HT-29 (cell line): Measurements from ENCODE around the gene MAP3K12. TPM values are rescaled to one million over a fixed set of nuclear protein-coding genes. Genes with fewer than 3 reads are reported as not detected.

Source experiments
- DNase-seq: peaks from one replicate; pipeline ENCODE4 v3.0.0-alpha.2; 2015; ENCODE audit warnings: low spot score
- total RNA-seq: library from RNA; depleted of rRNA; stranded (reverse); fragments of >200 nt; shearing (Covaris generic); gene quantifications from 2 replicates; pipeline ENCODE4 v1.2.3, GENCODE V29; 2014

Gene MAP3K12
- total RNA-seq, 1 experiment from 2014 or later, result 0.84 TPM

GRCh38 chr12:53508534-53509170 lies 9.4 kb upstream of the MAP3K12 start:
- DNase-seq, result peak; percentile 95

DNA sequence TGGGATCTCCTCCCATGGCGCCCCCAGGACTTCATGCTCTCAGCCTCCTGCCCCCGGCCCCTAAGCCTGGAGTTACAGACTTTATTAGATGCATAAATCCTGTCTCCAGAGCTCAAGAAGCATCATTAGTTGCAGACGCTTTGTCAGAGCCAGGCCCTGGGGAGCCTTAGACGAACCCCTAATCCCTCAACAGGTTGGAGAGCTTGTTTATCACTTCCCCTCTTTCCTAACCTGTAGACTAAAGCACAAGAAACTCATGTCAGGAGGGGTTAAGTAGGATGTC lies 8.3 kb upstream of the MAP3K12 start:
- no peak for DNase-seq

DNA sequence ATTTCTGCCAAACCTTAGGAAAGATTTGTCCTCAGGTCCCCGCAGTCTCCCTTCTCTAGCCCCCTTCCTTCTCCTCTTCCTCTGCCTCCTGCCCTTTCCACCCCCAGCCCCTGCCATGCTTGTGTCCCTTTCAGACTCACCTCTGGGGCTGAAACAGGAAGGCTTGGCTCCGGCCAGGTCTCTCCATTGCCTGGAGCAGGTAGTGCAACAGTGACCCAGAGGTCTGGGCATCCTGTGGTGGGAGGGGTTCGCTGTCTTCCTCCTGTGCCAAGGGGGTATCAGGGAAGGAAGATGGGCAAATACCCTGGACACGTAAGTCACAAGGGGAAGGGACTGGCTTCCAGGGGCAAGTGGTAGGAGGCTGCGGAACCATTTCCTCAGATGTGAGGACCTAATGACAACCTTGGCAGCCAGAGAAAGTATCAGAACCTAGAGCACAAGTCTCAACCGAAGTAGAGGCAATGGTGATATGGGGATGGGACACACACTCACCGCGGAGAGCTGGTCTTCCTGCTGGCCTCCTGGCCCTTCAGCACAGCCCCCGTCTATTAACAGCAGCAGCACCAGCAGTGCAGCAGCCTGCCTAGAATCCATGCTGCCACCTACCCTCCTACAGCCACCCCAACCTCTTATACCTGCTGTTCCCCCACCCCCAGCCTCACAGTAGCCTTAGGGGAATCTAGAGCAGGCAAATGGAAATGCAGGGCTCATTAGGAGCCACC lies 7.8 kb upstream of the MAP3K12 start, which contains the start of gene NPFF:
Gene NPFF (minus strand): TSS at position 604 of the 722 bp plus-strand sequence. CDS start 10 bp downstream, at position 594.
- no peak for DNase-seq

- DNase-seq, result no peak
These were observed 7.2 kb upstream of the MAP3K12 start for GRCh38 chr12:53506450-53506785.

DNA sequence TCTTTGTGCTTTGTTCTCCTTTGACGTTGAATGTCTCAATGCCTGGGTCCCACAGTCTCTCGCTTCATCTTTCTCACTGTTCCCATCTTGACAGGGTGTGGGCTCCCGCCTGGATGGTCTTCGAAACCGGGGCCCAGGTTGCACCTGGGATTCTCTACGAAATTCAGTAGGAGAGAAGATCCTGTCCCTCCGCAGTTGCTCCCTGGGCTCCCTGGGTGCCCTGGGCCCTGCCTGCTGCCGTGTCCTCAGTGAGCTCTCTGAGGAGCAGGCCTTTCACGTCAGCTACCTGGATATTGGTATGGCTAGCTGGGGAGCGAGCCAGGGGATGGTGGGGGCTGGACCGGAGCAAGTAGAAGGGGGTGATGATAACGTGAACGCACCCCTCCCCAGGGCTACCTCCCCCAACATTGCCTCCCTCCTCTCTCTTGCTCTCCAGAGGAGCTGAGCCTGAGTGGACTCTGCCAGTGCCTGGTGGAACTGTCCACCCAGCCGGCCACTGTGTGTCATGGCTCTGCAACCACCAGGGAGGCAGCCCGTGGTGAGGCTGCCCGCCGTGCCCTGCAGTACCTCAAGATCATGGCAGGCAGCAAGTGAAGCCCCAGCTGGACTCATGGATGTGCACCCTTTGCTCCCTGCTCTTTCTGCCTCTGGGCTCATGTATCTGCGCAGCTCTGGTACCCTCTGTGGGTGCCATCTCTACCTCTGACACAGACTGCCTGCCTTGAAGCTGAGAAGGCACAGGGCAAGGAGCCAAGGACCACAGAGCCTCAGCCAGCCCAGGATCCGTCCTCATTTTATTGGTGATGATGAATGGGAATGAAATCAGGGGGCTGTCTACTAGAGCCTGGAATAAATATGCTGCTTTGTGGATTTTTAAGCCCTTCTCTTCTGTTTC lies 6.5 kb upstream of the MAP3K12 start:
- no peak for DNase-seq

DNA sequence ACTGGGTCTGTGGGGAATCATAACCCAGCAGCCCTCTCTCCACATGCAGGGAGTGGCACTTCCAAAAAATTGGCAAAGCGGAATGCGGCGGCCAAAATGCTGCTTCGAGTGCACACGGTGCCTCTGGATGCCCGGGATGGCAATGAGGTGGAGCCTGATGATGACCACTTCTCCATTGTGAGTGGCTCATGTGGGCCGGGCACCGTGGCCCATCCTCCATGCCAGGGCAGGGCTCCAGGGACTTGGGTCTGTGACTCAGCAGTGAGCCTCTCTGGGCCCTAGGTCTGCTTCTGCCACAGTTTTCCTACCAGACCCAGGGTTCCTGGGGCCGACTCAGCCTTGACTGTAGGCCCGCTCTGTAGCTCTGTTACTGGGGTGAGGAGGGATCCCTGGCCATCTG lies 5.8 kb upstream of the MAP3K12 start:
- no peak for DNase-seq

DNA sequence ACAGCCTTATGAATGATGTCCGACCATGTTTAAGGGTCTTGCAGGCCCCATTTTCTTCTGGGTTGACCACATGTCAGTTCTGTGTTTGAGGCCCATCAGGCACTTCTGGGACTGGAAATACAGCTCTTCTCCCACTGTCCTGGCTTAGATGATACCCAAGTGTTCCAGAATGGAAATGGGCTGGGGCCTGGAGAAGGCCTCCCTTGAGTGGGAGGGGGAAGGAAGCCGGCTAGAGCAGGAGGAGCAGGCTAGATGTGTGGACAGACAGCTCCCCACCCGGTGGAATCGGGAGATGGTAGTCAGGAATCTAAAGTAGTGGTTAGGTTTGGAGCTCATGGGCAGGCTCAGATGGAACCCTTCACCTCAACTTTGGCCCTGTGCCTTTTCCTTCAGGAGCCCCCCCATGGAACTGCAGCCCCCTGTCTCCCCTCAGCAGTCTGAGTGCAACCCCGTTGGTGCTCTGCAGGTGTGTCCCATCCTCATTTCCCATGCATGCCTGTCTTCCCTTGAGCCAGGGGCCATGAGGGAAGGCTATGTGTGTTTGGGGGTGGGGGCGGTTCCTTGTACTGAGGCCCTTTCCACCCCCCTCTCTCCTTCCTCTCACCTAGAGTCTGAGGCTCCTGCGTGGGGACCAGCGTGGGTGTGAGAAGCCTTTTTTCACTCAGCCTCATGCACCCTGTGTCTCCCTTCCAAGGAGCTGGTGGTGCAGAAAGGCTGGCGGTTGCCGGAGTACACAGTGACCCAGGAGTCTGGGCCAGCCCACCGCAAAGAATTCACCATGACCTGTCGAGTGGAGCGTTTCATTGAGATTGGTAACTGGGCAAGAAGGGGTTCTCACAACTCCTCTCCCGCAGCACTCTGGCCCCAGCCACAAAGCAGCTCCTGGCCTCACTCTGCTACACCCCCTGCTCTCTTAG lies 5.0 kb upstream of the MAP3K12 start:
- DNase-seq, result no peak

DNA sequence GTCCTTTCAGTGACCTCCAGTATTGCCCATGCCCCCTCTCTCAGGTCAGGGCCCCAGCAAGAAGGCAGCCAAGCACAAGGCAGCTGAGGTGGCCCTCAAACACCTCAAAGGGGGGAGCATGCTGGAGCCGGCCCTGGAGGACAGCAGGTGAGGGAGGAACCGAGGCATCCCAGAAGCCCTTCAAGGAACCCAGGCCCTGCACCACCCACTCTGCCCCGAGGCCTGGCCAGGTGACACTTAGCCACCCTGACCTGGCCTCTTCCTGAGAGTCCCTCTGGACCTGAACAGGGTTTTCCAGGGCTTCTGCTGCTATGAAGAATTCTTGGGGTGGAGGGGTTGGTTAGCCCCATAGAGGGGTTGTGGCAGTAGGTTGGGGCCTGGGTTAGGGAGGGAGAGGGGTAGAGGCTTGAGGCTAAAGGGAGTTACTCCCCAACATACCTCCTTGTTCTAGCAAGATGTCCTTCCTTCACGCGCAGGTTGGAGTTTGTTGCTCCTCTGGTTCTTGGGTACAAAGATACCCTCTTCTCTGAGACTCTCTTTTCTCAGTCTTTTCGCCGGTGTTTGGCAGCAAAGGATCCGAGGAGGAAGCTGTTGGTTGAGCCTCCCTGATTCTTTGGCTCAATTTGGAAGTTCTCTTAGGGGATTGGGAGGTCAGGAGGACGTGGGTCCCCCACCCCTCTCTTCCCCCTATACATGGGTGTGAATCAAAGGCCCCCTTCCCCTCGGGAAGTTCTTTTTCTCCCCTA lies 3.9 kb upstream of the MAP3K12 start:
- DNase-seq, result no peak

DNA sequence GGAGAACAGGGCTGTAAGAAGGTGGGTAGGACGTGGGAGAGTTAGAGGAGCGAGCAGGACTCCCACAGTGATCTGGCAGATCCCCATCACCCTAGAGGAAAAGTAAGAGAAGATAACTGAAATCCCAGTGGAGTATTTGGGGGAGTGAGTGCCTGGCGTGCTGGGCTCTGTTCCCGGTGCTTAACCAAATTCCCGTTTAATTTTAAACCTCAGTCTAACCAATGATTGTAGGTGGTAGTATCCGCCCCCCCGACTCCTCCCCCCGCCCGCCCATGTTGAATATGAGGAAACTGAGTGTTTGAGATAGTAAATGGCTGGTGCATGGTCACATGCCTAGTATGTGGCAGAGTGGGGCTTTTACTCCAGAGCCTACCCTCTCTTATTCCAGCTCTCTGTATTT lies 3.1 kb upstream of the MAP3K12 start:
- DNase-seq, result no peak

DNA sequence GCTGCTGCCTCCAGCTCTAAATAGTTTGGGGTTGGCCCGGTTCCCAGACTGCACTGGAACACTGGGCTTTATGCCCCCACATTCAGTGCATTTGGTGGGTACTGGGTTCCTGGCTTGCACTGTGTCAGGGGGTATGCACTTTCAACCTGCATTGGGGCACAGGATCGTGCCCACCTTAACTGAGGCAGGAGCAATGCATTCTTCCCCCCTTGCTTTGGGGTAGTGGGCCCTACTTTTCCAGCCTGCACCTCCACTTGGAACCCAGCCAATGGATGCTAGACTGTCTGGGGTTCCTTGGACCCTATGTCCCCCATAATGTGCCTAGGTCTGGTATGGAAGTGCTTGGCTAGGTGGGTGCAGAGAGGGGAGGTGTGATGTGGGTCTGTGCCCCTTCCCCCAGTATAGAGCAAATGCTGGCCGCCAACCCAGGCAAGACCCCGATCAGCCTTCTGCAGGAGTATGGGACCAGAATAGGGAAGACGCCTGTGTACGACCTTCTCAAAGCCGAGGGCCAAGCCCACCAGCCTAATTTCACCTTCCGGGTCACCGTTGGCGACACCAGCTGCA lies 2.4 kb upstream of the MAP3K12 start:
- DNase-seq, result no peak

- peak; percentile 98 for DNase-seq
These were observed 1.7 kb upstream of the MAP3K12 start, which contains the start of gene TARBP2 for GRCh38 chr12:53500776-53501614. Gene TARBP2 (plus strand): TSS chr12:53501283. CDS start chr12:53501409, 126 bp downstream.

GRCh38 chr12:53500142-53500775 lies 1.0 kb upstream of the MAP3K12 start:
- DNase-seq, result no peak

- no peak for DNase-seq
These were observed 1.0 kb downstream of the MAP3K12 start for GRCh38 chr12:53498235-53498630.

DNA sequence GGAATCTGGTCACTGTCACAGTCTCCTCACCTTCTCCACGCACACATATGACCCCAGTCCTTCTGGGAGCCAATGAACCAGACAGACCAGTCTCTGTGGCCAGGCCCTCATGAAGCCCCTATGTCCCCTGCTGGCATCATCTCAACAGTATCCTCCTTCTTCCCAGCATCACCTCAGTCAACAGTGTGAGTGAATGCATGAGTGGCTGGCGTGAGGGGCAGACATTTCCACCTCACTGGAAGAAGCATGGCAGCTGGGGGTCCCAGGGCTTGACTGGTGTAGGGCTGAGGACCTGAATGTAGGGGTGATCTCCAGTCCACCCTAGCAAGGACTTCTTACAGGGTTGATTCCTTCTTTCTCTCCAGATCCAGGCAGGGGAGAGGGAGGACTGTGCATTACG lies 1.8 kb downstream of the MAP3K12 start:
- DNase-seq, result no peak

DNA sequence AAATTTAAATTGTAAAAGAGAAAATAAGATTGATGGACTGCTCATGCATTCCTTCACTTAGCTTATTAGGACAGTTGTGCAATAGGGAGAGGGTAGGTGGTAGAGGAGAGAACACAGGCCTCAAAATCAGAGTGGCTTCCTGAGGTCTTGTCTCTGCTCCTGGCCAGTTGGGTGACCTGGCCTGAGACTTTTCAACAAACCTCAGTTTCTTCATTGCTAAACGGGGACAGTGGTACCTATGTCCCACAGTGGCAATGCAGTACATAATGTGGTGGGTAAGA lies 2.6 kb downstream of the MAP3K12 start:
- DNase-seq, result no peak

DNA sequence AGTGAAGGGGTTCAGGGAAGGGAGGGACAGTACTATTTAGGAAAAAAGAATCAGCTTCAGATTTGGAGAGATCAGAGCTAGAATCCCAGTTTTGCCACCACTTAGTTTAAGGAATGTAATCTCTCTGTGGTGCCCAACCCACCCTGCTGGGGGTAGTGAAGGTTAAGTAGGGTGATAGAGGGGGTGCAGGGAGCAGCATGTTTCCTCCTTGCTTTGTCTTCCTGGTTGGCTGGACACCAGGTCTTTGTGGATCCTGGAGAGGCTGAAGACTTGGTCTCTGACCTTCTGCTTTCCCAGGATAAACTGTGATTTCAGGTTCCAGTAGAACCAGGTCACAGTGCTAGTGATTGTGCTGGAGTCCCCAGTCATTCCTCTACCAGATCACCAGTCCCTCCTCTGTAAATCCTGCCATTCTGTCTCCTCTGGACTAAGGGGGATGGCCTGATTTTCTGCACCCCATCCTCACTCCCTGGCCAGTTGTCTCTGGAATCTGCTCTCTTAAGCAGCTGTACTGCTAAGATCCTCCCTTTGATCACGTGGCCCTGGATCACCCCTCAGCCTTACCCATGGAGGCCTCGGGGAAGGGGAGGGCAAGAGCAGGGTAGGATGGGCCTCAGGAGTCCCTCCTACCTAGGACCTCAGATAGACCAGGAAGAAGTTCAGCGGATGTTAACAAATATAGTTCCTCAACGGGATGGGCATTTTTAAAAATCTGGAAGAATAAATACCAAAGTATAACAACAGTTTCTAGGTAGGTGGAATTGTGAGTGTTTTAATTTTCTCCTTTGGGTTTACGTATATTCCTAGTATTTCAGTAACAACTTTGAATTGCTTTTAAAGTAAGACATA lies 3.1 kb downstream of the MAP3K12 start:
- DNase-seq, result peak; percentile 69

DNA sequence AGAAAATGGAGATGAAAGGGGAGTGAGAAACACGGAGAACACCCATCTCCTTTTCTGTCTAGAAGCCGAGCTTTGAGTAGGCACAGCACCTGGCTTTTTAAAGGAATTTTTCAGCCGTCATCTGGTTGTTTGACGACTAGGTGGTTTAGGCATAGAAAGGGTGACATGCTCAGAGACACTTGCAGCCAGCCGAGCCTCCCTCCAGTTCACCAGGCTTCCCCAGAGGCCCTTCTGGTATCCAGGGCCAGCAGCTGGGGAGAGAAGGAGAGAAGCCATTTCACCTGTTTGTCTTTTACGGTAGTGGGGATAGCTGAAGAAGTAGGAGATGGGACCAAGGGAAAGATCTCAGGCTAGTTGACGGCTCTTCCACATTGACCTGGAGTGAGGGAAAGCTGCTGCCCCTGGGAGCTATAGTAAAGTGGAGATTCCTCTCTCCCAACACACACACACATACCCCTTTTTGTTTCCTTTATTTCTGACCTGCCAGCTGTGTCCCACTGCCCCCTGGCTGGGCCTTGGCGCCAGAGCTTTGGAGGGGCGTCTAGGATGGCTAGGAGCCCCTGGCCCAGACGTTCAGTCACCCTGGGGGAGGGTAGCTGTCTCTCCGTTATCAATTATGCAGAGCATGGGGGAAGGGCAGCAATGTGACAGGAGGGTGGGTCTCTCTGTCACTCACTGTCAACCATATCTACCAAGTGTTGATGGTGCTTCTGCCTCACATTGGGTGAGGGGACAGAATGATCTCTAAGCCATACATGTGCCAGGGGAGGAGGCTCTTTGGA lies 5.5 kb downstream of the MAP3K12 start:
- DNase-seq, result no peak
